Measurements from ENCODE around the gene CCNO.

The CCNO gene

GRCh38 chr5:55232985-55233928, at the start of gene CCNO:
TSS of gene CCNO (minus strand) at chr5:55233608. CDS start at chr5:55233523, 85 bp downstream.
- DNase-seq (ENCODE audit: low read depth, low spot score), result no peak

- DNase-seq (ENCODE audit: low read depth, low spot score), result no peak
Observed at GRCh38 chr5:55278778-55279177, 45.4 kb upstream of the CCNO start.

GRCh38 chr5:55276771-55277170, 43.4 kb upstream of the CCNO start:
- DNase-seq (ENCODE audit: low read depth, low spot score), result no peak

GRCh38 chr5:55258339-55258738, 24.9 kb upstream of the CCNO start:
- no peak for DNase-seq (ENCODE audit: low read depth, low spot score)

GRCh38 chr5:55254802-55255201, 21.4 kb upstream of the CCNO start:
- DNase-seq (ENCODE audit: low read depth, low spot score), result no peak

- no peak for DNase-seq (ENCODE audit: low read depth, low spot score)
Observed at GRCh38 chr5:55250064-55250463, 16.7 kb upstream of the CCNO start.

- no peak for DNase-seq (ENCODE audit: low read depth, low spot score)
Observed at GRCh38 chr5:55241746-55242145, 8.3 kb upstream of the CCNO start.

GRCh38 chr5:55236800-55237199, 3.4 kb upstream of the CCNO start:
- no peak for DNase-seq (ENCODE audit: low read depth, low spot score)

- DNase-seq (ENCODE audit: low read depth, low spot score), result no peak
Observed at GRCh38 chr5:55234121-55234700, 803 bp upstream of the CCNO start.

GRCh38 chr5:55232271-55232984, 980 bp downstream of the CCNO start:
- DNase-seq (ENCODE audit: low read depth, low spot score), result no peak

GRCh38 chr5:55231919-55232270, 1.5 kb downstream of the CCNO start:
- no peak for DNase-seq (ENCODE audit: low read depth, low spot score)

- no peak for DNase-seq (ENCODE audit: low read depth, low spot score)
Observed at GRCh38 chr5:55231029-55231918, 2.1 kb downstream of the CCNO start.

- DNase-seq (ENCODE audit: low read depth, low spot score), result no peak
Observed at GRCh38 chr5:55230086-55230629, 3.2 kb downstream of the CCNO start.

- DNase-seq (ENCODE audit: low read depth, low spot score), result no peak
Observed at GRCh38 chr5:55227664-55228430, 5.6 kb downstream of the CCNO start.

- no peak for DNase-seq (ENCODE audit: low read depth, low spot score)
Observed at GRCh38 chr5:55226934-55227663, 6.3 kb downstream of the CCNO start, which contains the start of gene MCIDAS. TSS of gene MCIDAS (minus strand) at chr5:55227315. CDS start at chr5:55227138, 177 bp downstream.

GRCh38 chr5:55226027-55226933, 7.1 kb downstream of the CCNO start:
- no peak for DNase-seq (ENCODE audit: low read depth, low spot score)

- no peak for DNase-seq (ENCODE audit: low read depth, low spot score)
Observed at GRCh38 chr5:55225346-55225745, 8.1 kb downstream of the CCNO start.

- no peak for DNase-seq (ENCODE audit: low read depth, low spot score)
Observed at GRCh38 chr5:55223812-55224240, 9.6 kb downstream of the CCNO start.
